Astrocyte of the spinal cord (primary cell): ENCODE measurements around the gene ICOS.
A peak's percentile ranks its signal among the peaks of the same experiment; 100 is the strongest.

Experiments used
- DNase-seq: peaks from one replicate; pipeline ENCODE4 v3.0.0; 2011; ENCODE audit warnings: low read depth, low spot score
- H3K4me3 ChIP-seq: 2 replicates; pipeline ENCODE4 v1.5.1; 2011; ENCODE audit warnings: low read depth, mild to moderate bottlenecking, low read length, moderate library complexity
- in situ Hi-C: cut with HindIII; loops from 2 replicates; pipeline ENCODE4 v1.10.0; 2017; ENCODE audit warnings: low sequenced_read_pairs
- TF ChIP-seq, protein P1 (sequence below): IDR thresholded peaks from 2 replicates; pipeline ENCODE4 v1.5.1; 2012; ENCODE audit warnings: low read depth, mild to moderate bottlenecking, low read length, inconsistent platforms

The ICOS gene

DNA sequence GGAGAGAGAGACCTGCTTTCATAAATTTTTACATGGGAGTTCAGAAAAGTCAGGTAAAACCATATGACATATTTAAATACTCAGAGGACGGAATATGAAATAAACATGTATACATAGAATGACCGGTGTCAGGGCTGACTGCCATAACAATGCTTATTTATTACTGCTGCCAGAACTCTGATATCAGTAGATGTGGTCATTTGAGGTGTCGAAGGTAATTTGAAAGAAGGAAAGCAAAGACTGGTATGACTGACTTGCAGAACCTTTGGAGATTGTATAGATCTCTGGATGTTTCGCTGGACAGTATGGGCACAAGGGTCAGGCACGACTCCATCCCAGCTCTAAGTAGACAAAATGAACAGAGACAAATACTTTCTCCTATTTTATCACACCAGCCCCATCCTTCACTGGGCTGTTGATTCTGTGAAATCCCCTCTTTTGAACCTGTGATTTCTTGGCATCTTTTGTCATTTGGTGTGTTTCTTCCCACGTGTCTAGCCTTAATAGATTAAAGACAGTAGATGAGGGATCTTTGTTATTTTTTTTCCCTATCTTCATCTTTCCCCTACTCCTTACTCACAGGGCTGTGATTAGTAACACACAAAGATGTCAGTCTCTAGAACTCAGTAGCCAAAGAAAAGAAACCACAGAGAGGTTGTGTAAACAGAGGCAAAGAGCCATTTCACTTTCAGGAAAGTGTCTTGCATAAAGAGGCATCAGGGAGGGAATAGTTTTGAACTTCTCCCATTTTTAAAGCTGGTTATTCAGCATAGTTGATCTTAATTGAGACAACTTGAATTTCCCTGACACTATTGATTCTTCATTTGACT is 61.6 kb downstream of the ICOS start:
- peak; percentile 64 for DNase-seq
- TF ChIP-seq, protein P1, sequence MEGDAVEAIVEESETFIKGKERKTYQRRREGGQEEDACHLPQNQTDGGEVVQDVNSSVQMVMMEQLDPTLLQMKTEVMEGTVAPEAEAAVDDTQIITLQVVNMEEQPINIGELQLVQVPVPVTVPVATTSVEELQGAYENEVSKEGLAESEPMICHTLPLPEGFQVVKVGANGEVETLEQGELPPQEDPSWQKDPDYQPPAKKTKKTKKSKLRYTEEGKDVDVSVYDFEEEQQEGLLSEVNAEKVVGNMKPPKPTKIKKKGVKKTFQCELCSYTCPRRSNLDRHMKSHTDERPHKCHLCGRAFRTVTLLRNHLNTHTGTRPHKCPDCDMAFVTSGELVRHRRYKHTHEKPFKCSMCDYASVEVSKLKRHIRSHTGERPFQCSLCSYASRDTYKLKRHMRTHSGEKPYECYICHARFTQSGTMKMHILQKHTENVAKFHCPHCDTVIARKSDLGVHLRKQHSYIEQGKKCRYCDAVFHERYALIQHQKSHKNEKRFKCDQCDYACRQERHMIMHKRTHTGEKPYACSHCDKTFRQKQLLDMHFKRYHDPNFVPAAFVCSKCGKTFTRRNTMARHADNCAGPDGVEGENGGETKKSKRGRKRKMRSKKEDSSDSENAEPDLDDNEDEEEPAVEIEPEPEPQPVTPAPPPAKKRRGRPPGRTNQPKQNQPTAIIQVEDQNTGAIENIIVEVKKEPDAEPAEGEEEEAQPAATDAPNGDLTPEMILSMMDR, result no peak
- H3K4me3 ChIP-seq, result no peak overlapping the region
- in situ Hi-C loops, result no loop called here

DNA sequence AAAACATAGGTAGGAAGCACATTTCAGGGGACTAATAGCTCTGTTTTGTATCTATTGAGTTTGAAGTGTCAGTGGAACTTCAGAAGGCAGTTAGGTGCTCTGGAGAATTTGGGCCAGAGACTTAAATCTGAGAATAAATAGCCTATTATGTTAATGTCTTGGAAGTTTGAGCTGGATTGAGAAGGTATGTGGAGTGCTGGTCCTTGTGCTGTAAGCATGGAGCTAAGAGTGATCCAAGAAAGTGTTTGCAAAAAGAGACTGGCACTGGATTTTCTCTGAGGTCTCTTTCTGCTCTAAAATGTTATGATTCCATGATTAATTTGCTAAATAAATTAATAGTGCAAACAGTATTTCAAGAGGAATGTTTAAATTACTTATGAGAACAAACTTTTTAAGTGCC is 63.3 kb downstream of the ICOS start:
- in situ Hi-C loops, result no loop called here
- H3K4me3 ChIP-seq, result no peak overlapping the region
- DNase-seq, result no peak
- TF ChIP-seq, protein P1, result no peak

DNA sequence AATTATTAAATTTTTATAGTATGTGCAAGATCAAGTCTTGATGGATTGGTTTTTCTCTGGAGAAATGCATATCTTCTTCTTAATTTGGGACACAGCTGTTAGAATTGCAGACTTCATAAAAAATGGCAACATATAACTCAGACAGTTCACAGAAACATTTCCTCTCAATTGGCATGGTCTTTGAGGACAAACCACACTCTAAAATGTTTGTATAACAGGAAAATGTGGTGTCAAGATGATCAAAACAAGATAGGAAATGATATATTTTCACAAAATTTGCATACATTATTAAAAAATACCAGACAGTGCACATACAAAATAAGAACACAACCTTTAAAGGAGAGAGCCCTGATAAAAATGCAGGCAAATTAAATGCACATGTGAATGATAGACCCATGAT is 63.9 kb downstream of the ICOS start:
- no peak overlapping the region for H3K4me3 ChIP-seq
- no peak for DNase-seq
- TF ChIP-seq, protein P1, result no peak
- in situ Hi-C loops, result no loop called here

DNA sequence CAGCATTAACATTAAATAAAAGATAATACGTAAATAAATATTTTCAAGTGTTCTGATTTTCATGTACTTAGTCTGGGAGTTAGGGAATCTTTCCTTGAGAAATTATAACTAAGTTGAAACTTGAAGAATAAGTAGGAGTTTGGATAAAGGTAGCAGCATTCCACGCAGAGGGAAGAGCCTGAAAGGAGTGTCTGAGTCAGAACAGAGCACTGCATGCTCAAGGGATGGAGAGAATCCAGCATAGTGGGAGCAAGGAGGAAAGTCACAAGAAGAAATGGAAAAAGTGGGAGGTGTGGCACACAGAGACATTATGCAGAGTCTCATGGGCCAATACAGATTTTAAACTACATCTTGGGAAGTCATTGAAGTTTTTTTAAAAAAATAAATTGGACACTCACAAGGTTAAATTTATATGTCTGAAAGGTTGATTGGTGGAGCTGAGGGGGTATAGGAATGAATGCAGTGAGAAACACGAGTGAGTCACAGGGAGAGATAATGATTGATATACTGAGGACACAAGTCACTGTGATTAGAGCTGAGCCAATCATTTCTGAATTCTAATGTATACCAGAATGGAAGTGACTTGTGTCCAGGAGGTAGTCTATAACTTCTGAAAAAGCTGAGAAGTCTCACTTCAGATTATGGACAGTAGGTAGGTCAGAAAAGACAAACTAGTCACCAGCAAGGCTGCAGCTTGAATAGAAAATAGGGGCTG is 66.9 kb downstream of the ICOS start:
- TF ChIP-seq, protein P1, result no peak
- in situ Hi-C loops, result no loop called here
- no peak for DNase-seq
- H3K4me3 ChIP-seq, result no peak overlapping the region

DNA sequence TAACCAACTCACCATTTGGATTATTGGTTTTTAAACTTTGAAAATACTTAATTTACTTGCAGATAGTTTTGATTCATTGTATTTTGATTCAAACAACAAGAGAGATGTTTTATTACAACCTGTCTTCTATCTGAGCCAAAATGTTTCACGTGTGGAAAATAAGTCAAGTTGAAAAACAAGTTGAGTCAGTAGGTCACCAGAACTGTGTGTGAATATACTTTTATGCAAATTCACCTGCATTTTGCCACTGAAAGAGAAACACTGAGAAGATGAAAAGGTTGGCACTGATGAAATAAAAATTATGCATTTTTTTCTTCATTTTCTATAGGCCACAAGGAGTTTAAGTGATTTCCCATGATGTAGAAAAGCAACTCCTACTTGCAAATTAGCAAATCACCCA is 68.3 kb downstream of the ICOS start:
- TF ChIP-seq, protein P1, result no peak
- H3K4me3 ChIP-seq, result no peak overlapping the region
- no peak for DNase-seq
- in situ Hi-C loops, result no loop called here

DNA sequence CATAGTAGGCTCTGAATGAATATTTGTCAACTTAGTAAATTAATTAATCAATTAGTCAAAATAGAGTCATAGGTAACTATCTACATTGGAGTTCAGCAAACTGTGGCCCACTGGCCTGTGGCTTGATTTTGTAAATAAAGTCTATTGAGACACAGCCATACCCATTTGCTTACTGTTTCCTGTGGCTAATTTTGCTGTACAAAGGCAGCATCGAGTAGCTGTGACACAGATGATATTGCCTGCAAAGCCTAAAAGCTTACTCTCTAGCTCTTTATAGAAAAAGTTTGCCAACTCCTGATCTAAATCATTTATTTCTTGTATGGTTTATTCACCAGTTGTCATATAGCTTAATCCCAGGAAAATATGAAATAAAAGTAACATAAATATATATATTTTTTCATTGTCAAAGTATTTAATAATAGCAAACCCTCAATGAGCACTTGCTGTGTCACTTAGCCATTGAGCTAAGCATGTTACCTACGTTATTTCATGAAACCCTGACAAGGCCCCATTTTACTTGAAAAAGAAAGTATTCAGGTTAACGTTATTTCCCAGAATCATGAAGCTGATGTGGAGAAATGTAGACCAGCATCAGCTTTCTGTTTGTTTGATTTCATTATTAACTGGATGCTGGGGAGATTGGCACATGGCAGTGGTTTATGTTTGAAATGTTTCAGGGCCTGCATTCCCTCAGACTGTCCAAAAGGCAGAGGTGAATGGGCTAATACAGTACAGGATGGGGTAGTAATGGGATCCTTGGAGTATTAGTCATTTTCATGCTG is 69.6 kb downstream of the ICOS start:
- no peak overlapping the region for H3K4me3 ChIP-seq
- DNase-seq, result no peak
- TF ChIP-seq, protein P1, result no peak
- in situ Hi-C loops, result no loop called here
